GM19351 (cell line): Measurements from ENCODE around the gene HNF4A.
A peak's percentile ranks its signal among the peaks of the same experiment; 100 is the strongest.
"Not testable (repeated sequence)": the region's sequence is repeated elsewhere in the genome, so short reads cannot be mapped to it uniquely, and the experiment has no call there.

Experiments
- ATAC-seq: cut with Tn5 transposase; IDR thresholded peaks from one replicate; pipeline ENCODE4 v1.9.1; 2021; ENCODE audit warnings: mild to moderate bottlenecking, moderate library complexity; ENCODE audit not compliant: unreplicated experiment

Gene HNF4A

GRCh38 chr20:44344723-44345122, 10.8 kb upstream of the HNF4A start:
- ATAC-seq = no peak

DNA sequence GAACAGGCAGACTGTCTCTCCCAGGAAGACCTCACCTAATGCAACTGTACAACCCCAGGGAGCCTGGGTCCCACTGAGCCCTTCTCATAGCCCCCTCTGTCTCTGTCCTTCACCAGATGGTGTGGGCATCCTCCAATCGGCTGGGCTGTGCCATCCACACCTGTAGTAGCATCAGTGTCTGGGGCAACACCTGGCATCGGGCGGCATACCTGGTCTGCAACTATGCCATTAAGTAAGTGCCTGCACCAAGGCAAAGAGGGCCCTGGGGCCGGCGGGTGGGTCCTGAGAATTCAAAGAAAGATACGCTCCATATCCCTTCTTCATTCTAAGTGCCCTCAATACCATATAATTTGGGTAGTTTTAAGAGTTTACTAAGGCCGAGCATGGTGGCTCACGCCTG, 10.4 kb upstream of the HNF4A start:
- ATAC-seq = no peak

DNA sequence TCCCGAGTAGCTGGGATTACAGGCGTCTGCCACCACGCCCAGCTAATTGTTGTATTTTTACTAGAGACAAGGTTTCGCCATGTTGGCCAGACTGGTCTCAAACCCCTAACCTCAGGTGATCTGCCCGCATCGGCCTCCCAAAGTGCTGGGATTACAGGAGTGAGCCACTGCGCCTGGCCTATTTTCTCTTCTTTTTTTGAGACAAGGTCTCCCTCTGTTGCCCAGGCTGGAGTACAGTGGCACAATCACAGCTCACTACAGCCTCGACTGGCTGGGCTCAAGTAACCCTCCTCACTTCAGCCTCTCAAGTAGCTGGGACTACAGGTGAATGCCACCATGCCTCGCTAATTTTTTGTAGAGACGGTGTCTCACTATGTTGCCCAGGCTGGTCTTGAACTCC, 9.6 kb upstream of the HNF4A start:
- not testable (repeated sequence) for ATAC-seq

DNA sequence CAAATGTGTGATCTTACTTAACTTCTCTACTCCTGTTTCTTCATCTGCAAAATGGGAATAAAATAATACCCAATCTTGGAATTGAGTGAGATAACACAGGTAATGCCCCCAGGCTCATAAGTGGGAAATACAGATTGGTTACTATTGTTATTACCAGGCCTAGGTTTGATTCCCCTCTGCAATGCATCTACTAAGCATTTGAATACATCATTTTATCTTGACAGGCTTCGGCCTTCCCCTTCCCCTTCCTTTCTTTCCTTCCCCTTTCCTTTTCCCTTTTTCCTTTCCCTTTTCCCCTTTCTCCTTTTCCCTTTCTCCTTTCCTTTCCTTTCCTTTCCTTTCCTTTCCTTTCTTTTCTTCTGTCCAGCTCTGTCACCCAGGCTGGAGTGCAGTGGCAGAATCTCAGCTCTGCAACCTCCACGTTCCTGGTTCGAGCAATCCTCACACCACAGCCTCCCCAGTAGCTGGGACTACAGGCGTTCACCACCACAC, 7.3 kb upstream of the HNF4A start:
- ATAC-seq = no peak

DNA sequence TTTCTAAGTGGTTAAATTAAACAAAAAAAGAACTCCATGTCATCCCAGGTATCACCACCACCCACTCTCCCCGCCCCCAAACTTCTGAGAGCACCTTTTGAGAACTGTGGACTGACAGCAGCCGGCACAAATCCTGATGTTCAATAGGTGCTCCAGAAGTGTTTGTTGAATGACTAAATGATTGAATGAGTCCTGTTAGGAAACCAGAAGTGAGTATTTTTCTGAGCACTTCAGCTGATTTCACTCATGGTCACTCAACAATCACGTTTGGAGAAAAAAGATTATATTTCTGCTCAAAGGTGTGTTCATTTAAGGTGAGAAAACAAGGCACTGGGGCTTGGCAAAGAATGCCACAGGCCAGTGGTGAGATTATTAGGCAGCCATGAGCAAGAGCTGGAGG, 6.2 kb upstream of the HNF4A start:
- ATAC-seq = no peak

DNA sequence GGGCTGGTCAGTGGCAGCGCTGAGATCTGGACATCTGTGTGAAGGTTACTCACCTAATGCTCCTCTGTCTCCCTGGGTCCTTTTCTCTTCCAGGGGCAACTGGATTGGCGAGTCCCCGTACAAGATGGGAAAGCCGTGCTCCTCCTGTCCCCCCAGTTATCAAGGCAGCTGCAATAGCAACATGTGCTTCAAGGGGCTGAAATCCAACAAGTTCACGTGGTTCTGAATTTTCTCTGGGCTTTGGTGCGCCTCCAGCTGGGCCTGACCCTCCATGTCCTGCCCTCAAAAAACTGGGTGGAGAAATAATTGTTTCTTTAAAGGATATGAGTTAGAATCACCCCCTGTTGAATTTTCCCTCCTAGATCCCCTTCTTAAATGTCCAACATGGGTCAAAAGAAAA, 4.9 kb upstream of the HNF4A start:
- ATAC-seq = no peak

DNA sequence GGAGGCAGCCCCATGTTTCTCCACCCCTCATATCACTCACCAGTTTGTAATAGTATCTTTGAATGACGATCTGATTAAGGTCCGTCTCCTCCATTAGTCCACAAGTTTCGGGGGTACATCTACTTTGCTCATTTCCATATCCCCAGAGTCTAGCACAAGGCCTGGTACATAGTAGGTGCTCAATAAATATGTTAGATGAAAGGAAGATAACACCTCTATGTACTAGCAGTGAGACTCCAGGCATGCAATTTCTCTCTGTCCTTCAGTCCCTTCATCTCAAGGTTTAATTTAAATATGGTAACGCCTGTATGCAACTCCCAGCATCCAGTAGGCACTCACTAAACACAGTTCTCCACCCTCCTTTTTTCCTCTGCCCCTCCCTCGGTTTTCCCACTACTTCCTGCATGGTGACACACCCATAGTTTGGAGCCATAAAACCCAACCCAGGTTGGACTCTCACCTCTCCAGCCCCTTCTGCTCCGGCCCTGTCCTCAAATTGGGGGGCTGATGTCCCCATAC, 461 bp upstream of the HNF4A start:
- ATAC-seq = no peak

DNA sequence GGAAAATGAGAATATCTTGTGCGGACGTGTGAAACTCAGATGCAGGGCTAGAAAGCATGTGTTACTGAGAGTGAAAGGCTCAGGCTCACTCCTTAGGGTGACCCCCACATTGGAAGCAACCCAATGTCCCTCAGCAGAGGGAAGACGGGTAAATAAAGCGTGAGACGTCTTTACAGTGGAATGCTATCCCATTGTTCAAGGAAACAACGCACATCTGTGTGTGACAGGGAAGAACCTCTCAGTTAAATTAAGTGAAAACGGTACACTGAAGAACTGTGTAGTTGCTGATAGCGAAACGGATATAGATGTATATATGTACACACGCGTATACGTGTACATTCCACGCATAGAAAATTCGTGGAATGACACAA, 839 bp downstream of the HNF4A start:
- no peak for ATAC-seq

GRCh38 chr20:44357020-44357419, 1.5 kb downstream of the HNF4A start:
- no peak for ATAC-seq

- no peak for ATAC-seq
Observed at GRCh38 chr20:44357555-44358125, 2.1 kb downstream of the HNF4A start.

GRCh38 chr20:44358776-44359175, 3.3 kb downstream of the HNF4A start:
- no peak for ATAC-seq

- ATAC-seq = no peak
Observed at GRCh38 chr20:44360221-44360620, 4.7 kb downstream of the HNF4A start.

DNA sequence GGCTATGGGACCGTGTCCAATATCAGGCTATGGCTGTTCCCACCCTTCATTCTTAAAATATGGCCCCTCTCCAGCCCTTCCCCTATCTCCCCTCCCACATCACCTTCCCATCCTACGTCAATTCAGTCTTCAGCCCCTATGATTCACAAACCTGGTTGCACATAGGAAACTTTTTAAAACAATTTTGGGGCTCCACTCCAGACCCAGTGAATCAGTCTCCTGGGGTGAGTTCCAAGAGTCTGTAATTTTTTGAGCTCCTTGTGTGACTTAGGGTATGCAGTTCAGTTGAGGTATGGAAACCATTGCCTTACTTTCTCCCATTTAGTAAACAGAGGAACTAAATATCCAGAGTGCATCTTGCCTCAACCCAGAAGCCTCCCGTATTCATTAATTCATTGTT, 5.5 kb downstream of the HNF4A start:
- ATAC-seq = no peak

GRCh38 chr20:44362466-44362940, 7.0 kb downstream of the HNF4A start:
- no peak for ATAC-seq

GRCh38 chr20:44364068-44364467, 8.6 kb downstream of the HNF4A start:
- no peak for ATAC-seq

DNA sequence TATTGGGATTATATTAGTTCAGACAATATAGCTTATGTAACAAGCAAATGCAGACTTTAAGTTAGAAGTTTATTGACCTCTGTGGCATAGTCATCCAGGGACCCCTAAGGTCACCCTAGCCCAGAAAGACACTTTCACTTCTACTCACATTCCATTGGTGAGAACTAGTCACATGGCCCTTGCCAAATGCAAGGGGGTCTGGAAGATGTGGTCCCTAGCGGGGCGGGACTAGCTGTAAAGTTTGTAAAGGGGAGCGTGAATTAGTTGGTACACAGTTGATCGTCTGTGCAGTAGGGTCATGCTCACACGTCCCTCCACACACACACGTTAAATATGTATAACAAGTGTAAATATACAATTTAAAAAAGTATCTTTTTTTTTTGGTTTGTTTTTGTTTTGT, 9.3 kb downstream of the HNF4A start:
- no peak for ATAC-seq

GRCh38 chr20:44367746-44368145, 12.2 kb downstream of the HNF4A start:
- ATAC-seq = no peak

- no peak for ATAC-seq
Observed at GRCh38 chr20:44370639-44371218, 15.2 kb downstream of the HNF4A start.

DNA sequence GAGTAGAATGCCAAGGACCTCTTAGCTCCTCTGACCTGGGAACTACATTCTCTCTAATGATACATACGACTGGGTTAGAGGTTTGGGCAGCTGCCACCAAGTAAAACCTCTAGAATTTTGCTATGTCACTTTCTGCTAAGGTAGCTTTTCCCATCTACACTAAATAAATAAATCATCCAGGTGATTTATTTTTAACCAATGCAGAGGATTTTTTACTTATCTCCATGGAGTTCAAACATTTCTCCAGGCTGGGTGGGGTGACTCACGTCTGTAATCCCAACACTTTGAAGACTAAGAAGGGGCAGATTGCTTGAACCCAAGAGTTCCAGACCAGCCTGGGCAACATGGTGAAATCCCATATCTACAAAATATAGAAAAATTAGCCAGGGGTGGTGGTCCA, 27.1 kb downstream of the HNF4A start:
- no peak for ATAC-seq

GRCh38 chr20:44384423-44385027, 29.0 kb downstream of the HNF4A start:
- peak; percentile 69 for ATAC-seq

DNA sequence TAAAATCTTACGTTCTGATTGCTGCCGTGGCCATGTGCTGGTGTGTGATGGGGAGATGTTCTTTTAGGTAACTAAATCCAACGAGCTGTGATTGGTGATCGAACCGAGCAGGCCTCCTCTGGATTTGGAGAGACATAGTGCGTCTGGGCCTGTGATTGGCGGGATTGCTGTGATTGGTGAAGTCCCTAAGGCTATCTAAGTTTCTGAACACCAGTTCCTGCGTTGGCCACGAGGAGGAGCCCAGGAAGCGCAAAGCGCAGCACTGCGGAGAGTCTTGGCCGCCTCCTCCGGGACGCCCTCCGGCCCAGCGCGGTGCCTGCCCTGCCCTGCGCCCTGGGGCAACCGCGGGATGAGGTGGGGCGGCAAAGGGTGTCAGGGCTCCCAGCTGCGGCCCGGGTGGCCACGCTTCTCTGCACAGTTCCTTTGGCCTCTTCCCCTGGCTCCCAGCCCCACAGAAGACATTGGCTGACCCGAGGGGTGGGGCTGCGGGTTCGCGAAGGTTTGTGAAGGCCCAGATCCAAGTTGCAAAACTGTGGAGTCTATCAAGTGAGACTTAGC, 33.0 kb downstream of the HNF4A start:
- ATAC-seq = peak; percentile 69

DNA sequence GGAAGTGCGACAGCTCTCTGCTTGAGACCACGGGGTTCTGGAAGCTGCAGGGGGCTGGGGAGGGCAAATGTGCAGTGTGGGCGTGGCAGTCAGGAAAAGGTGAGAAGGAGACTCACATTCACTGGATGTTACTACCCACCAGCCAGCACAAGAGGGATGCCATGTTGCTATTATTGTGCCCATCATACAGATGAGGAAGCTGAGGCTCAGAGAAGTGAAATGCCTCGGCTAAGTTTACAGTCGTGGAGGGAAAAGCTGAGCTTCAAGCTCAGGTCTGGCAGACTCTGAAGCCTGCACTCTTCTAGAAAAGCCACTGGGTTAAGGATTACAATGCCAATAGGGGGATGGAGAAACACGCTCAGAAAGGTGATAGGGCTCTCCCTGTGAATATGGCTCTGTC, 34.4 kb downstream of the HNF4A start:
- no peak for ATAC-seq
